ENCODE results near the gene KCTD16.

The KCTD16 gene

GRCh38 chr5:144468571-144468970 lies 297.9 kb downstream of the KCTD16 start:
- no peak for DNase-seq

GRCh38 chr5:144469106-144469505 lies 298.4 kb downstream of the KCTD16 start:
- DNase-seq = no peak

- no peak for DNase-seq
Measured at GRCh38 chr5:144472221-144472620, 301.5 kb downstream of the KCTD16 start.

- DNase-seq = no peak
Measured at GRCh38 chr5:144473650-144474049, 303.0 kb downstream of the KCTD16 start.

GRCh38 chr5:144478565-144478964 lies 307.9 kb downstream of the KCTD16 start:
- no peak for DNase-seq

- no peak for DNase-seq
Measured at GRCh38 chr5:144481861-144482260, 311.2 kb downstream of the KCTD16 start.

- no peak for DNase-seq
Measured at GRCh38 chr5:144484124-144484897, 313.6 kb downstream of the KCTD16 start.

GRCh38 chr5:144485540-144485939 lies 314.9 kb downstream of the KCTD16 start:
- no peak for DNase-seq

- no peak for DNase-seq
Measured at GRCh38 chr5:144487207-144487606, 316.5 kb downstream of the KCTD16 start.

- no peak for DNase-seq
Measured at GRCh38 chr5:144487761-144488160, 317.1 kb downstream of the KCTD16 start.

GRCh38 chr5:144503123-144503522 lies 332.4 kb downstream of the KCTD16 start:
- no peak for DNase-seq

- no peak for DNase-seq
Measured at GRCh38 chr5:144504929-144505577, 334.4 kb downstream of the KCTD16 start.

GRCh38 chr5:144510845-144511579 lies 340.3 kb downstream of the KCTD16 start:
- no peak for DNase-seq

- no peak for DNase-seq
Measured at GRCh38 chr5:144511580-144512072, 341.0 kb downstream of the KCTD16 start.

- no peak for DNase-seq
Measured at GRCh38 chr5:144522698-144523097, 352.0 kb downstream of the KCTD16 start.

GRCh38 chr5:144525000-144525399 lies 354.3 kb downstream of the KCTD16 start:
- no peak for DNase-seq

- DNase-seq = no peak
Measured at GRCh38 chr5:144531188-144531587, 360.5 kb downstream of the KCTD16 start.

All from NCI-H226 (cell line).